Chondrocyte (in vitro differentiated cells): ENCODE data around the gene DCDC2C. TPM values are rescaled to one million over a fixed set of nuclear protein-coding genes. Genes with fewer than 3 reads are reported as not detected.

ENCODE experiments used
- DNase-seq: peaks from one replicate; pipeline ENCODE4 v3.0.0; 2021; ENCODE audit warnings: mixed read lengths, low spot score
- H3K27ac Mint-ChIP-seq: one replicate; pipeline ENCODE4 v1.8.0; 2021; ENCODE audit warnings: mild to moderate bottlenecking, moderate library complexity, mixed read lengths; ENCODE audit not compliant: unreplicated experiment
- H3K27me3 Mint-ChIP-seq: 2 replicates; pipeline ENCODE4 v1.8.0; 2021; ENCODE audit warnings: low read depth, mixed read lengths
- H3K36me3 Mint-ChIP-seq: 2 replicates; pipeline ENCODE4 v1.8.0; 2021; ENCODE audit warnings: low read depth, mixed read lengths
- H3K4me1 Mint-ChIP-seq: 2 replicates; pipeline ENCODE4 v1.8.0; 2021; ENCODE audit warnings: low read depth, mild to moderate bottlenecking, mixed read lengths
- H3K4me3 Mint-ChIP-seq: one replicate; pipeline ENCODE4 v1.8.0; 2021; ENCODE audit warnings: mild to moderate bottlenecking, moderate library complexity, mixed read lengths; ENCODE audit not compliant: unreplicated experiment
- H3K9me3 Mint-ChIP-seq: 2 replicates; pipeline ENCODE4 v1.8.0; 2021; ENCODE audit warnings: low read depth, mixed read lengths
- total RNA-seq: library from RNA; stranded (reverse); gene quantifications from 3 replicates; pipeline ENCODE4 v1.2.1, GENCODE V29; 2021
- TF ChIP-seq, protein P1 (sequence below): fragments of 200-600 bp; sonication (generic); IDR thresholded peaks from 2 replicates; pipeline ENCODE4 v1.5.0; 2021; ENCODE audit warnings: antibody characterized with exemption, mild to moderate bottlenecking, moderate library complexity

The DCDC2C gene
- total RNA-seq, 1 donor from 2014 or later: not detected

DNA sequence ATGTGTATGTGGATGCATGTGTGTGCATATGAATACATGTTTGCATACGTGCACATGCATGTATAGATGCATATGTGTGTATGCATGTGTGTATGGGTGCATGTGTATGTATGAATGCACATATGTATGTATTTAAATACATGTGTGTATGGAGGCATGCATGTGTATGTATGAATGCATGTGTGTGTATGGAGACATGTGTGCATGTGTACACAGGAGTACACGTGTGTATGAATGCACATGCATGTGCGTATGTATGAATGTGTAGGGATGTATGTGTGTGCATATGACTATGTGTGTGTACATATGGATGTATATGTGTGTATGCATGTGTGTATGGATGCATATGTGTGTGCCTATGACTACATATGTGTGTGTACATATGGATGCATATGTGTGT, 51.9 kb downstream of the DCDC2C start:
- no peak overlapping the region for H3K4me3 Mint-ChIP-seq
- H3K4me1 Mint-ChIP-seq: peaks cover 26% of the 10 kb centered on the region
- H3K36me3 Mint-ChIP-seq: no peaks in the 10 kb centered on the region
- TF ChIP-seq, protein P1, sequence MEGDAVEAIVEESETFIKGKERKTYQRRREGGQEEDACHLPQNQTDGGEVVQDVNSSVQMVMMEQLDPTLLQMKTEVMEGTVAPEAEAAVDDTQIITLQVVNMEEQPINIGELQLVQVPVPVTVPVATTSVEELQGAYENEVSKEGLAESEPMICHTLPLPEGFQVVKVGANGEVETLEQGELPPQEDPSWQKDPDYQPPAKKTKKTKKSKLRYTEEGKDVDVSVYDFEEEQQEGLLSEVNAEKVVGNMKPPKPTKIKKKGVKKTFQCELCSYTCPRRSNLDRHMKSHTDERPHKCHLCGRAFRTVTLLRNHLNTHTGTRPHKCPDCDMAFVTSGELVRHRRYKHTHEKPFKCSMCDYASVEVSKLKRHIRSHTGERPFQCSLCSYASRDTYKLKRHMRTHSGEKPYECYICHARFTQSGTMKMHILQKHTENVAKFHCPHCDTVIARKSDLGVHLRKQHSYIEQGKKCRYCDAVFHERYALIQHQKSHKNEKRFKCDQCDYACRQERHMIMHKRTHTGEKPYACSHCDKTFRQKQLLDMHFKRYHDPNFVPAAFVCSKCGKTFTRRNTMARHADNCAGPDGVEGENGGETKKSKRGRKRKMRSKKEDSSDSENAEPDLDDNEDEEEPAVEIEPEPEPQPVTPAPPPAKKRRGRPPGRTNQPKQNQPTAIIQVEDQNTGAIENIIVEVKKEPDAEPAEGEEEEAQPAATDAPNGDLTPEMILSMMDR: no peak
- no peaks in the 10 kb centered on the region for H3K9me3 Mint-ChIP-seq
- no peak for DNase-seq
- H3K27me3 Mint-ChIP-seq: peaks cover 16% of the 10 kb centered on the region
- H3K27ac Mint-ChIP-seq: no peak overlapping the region

DNA sequence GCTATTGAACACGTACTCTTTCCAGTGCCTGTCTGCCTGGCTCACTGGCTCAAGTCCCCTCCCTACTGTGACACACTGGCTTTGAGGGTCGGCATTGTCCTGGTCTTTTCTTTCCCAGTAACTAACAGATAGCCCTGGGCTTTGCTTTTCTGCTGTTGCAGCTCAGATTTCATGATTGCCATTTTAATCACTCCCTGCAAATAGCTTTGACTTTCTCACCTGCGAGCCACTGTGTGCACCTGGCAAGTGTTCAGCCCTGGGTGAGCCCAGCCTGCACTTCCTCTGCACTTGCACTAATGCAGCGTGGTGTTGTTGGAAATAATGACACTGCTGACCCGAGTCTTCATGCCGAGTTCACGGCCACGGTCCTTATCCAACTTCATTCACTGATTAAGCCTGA, 52.9 kb downstream of the DCDC2C start:
- Mint-ChIP-seq H3K9me3 (no peaks in the 10 kb centered on the region), H3K36me3 (no peaks in the 10 kb centered on the region), H3K4me1 (peaks cover 26% of the 10 kb centered on the region), H3K27me3 (peaks cover 10% of the 10 kb centered on the region), H3K4me3 (no peak overlapping the region), H3K27ac (no peak overlapping the region)
- no peak for DNase-seq
- TF ChIP-seq, protein P1: no peak

DNA sequence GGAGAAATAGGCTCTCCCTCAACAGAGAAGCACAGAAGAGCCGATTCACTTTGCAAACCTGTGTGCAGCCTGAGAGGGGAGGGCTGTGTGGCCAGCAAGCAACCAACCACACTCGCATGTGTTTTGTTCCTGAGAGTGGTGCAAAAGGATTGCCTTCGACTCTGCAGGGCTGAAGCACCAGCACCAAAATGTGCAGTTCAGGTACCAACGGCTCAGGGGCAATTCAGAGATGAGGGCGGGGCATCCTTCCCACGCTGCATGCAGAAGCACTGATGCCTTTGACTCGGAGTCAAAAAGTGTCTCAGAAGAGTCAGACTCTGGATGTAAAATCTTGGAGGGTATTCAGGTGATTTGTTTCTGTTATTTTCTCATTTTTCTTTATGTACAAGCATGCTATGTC, 55.5 kb downstream of the DCDC2C start:
- H3K9me3 Mint-ChIP-seq: peaks cover 4% of the 10 kb centered on the region
- H3K4me3 Mint-ChIP-seq: no peak overlapping the region
- no peaks in the 10 kb centered on the region for H3K36me3 Mint-ChIP-seq
- TF ChIP-seq, protein P1: no peak
- no peak for DNase-seq
- H3K27ac Mint-ChIP-seq: no peak overlapping the region
- peaks cover 26% of the 10 kb centered on the region for H3K4me1 Mint-ChIP-seq
- H3K27me3 Mint-ChIP-seq: peaks cover 2% of the 10 kb centered on the region

DNA sequence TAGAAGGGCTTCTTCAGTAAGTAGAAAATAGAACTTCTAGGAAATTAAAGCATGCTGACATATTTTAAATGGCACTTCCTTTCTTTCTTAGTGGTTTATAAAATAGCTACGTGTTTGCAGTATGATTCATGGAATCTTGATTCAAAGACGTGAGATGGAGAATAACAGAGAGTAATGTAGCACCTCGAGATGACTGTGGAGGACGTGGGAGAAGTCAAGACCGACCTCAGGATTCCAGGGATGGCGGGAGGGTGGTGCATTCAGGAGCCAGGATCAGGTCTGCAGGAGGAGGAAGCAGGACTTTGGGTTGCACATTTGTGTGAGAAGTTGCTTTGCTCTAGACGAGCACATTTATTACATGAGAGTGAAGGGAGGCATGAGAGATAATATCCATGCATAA, 56.0 kb downstream of the DCDC2C start:
- Mint-ChIP-seq H3K4me3 (peak overlapping the region; percentile 2), H3K36me3 (no peaks in the 10 kb centered on the region), H3K27me3 (peaks cover 5% of the 10 kb centered on the region), H3K9me3 (peaks cover 4% of the 10 kb centered on the region), H3K4me1 (peaks cover 26% of the 10 kb centered on the region), H3K27ac (peak overlapping the region; percentile 82)
- no peak for DNase-seq
- TF ChIP-seq, protein P1: no peak

DNA sequence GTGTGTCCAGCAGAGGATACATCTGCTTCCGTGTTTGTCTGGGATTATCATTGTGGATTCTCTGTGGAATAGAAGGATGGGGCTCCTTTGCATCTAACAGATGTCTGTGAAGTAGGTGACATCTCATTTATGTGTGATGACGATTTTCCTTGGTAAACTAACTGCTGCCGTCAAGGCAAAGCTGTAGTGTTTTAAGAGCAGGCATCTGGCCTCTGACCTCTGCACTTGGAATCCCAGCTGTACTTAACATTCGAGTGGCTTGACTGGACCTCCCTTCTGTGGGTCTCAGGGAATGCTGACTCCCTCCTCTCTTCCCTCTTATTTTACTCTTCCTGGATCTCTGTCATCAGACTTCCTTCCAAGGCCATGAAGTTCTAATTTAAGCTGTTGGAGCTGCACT, 56.4 kb downstream of the DCDC2C start:
- TF ChIP-seq, protein P1: no peak
- peaks cover 4% of the 10 kb centered on the region for H3K9me3 Mint-ChIP-seq
- H3K4me1 Mint-ChIP-seq: peaks cover 26% of the 10 kb centered on the region
- peaks cover 5% of the 10 kb centered on the region for H3K27me3 Mint-ChIP-seq
- H3K4me3 Mint-ChIP-seq: no peak overlapping the region
- no peak for DNase-seq
- no peak overlapping the region for H3K27ac Mint-ChIP-seq
- no peaks in the 10 kb centered on the region for H3K36me3 Mint-ChIP-seq
